Hepatic stellate cell (primary cell): Measurements from ENCODE around the gene FBH1.
"Not testable (repeated sequence)": the region's sequence is repeated elsewhere in the genome, so short reads cannot be mapped to it uniquely, and the experiment has no call there.

Experiments
- DNase-seq: peaks from one replicate; pipeline ENCODE4 v3.0.0; 2011; ENCODE audit warnings: low spot score

FBH1 gene

DNA sequence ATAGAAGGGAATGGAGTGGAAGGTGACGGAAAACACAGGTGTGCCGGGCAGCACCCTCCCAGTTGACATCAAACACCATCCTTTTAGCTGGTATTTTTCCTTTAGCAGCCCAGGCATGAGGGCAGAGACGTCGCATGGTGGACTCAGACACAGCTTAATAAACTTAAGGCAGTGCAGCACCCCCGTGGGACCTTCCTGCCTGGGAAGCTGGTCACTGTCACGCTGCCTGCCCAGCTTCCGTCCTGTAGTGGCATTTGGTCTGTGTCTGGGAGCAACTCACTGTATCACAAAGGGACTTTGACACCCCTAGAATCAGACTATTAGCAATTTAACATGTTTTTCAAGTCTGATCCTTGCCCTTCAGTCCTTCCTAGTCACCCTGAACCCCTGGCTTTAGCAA is 51.5 kb downstream of the FBH1 start:
- DNase-seq, result no peak

DNA sequence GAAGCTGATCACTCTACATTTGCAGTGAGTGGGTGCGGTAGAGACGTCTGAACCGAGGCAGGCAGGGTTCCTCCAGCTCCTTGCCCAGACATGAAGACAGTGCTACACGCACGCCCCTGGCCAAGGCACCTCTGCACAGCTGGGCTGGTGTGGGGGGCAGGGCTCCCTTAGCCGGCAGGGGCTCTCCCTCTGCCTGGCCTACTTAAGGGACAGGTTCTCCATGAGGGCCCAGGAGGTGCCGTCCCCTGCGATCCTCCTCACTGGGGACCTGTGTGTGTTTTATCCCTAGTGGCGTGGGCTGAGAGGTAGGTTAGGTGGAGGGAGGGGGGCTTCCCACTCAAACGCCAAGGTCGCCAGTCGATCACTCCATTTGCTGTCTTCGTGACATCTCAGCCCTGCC is 52.0 kb downstream of the FBH1 start:
- no peak for DNase-seq

DNA sequence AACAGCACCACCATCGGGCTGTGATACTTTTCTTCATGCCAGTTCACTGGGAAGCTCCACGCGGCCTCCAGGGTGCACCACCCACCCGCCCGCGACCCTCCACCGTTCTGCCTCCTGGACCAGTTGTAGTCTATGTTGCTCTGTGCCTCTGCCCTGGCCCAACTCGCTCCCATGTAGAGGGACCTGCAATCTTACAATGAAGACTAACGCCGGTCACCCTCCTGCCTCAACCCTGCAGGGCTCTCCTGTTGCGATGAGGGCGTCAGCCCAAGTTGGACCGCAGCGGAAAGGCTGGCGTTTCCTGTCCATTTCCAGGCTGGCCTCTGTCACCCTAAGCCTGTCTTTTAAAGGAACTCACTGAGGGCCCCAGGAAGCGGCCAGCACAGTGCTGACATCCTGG is 52.4 kb downstream of the FBH1 start:
- no peak for DNase-seq

DNA sequence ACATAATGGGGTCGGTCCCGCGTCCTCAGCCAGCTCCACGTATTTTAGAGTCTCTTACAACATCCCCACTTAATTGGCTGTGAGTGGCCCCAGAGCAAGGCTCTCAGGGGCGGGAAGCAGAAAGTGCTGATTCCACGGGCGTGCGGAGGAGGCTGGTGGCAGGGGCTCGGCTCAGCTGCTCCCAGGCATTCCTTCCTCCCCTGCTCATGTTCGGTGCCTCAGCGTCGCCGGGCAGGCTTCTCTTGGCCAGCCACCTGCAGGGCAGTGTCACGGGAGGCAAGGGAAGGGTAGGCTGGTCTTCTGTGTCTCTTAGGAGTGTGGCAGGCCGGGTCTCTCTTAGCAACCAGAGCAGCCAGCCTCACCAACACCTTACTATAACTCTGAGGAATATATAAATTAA is 53.5 kb downstream of the FBH1 start:
- DNase-seq, result peak; percentile 24

DNA sequence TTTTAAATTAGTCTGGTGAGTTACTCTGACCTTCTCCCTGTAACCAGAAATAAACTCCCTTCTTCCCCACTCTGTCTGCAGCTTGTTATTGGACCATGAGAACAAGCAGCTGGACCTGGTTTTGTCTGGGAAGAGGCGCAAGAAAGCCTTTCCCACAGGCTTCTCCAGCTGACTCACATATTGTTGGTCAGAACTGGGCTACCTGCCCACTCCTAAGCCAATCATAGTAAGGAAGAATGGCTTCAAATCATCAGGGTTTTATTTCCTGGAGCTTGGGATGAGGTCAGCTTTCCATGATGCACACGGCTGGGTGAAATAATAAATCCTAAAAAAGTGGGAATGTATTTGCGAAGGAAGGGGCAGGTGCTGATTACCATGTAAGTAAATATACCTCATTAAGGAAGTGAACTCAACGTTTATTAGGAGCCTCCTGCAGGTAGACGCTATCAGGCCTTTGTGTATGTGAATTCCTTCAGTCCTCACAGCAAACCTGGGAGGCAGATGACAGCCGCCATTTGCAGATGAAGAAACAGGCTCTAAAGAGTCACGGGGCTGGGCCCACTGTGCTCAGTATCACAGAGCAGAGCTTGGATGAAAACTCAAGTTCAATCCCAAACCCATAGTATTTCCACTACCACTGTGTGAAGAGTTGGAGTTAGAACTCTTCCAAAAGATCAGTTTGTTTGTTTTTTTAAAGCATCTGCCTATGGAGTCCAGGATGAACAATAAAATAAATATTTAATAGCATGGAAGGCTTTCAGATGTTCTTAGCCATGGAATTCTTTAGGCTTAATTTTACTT is 54.5 kb downstream of the FBH1 start:
- DNase-seq, result peak; percentile 95

DNA sequence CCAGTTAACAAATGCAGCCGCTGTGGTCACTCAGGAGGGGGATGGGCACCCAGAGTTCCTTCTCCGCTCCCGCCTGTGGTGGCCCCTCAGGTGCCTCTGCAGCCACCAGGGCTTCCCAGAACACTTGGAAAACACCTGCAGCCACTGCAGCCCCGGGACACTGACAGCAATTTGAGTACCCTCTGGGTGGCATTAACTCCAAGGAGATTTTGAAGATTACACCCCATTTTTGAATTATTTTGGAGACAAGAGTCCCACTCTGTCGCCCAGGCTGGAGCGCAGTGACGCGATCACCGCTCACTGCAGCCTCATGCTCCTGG is 55.1 kb downstream of the FBH1 start:
- DNase-seq, result no peak

DNA sequence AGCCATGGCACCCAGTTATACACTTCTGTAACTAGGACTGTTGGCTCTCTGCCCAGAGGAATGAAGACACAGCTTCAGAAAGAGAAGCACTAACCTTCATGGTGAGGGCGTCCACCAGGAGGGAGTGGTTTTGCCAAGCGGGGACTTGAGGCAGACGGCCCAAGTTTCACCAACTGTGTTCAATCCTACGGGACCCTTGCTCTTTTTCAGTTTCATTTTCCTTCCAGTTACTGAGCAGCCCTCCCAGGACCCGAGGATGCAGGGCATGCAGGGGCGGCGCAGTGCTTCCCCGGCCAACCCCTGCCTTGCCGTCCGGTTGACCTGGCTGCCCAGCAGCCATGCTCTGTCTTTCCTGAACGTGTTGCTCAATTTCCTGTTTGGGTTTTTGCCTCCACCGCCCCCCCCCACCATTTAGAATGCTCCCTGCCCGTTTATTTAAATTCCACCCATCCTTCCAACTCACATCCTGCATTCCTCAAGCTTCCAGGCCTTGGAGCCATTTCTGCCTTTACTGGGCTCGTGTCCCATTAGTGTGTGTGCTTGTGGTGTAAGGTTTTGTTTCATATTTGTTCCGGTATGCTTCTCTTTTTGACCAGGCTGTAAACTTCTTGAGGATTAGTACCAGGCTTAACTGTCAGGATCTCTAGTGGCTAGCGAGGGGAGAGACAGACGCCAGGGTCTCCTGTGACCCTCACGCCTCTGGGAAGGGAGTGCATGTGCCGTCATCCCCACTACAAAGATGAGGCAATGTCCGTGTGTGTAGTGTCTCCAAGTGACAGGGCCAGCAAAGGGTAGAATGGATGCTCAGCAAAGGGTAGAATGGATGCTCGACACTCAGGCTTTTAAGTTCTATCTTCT is 55.7 kb downstream of the FBH1 start:
- DNase-seq, result peak; percentile 87

DNA sequence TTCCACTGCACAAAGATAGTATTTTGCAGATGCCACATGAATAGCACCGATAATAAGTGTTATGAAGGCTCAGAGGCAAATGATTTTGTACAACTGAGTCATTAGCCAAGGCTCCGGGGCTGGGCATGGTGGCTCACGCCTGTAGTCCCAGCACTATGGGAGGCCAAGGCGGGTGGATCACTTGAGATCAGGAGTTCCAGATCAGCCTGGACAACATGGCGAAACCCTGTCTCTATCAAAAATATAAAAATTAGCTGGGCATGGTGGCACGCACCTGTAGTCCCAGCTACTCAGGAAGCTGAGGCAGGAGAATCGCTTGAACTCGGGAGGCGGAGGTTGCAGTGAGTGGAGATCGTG is 56.4 kb downstream of the FBH1 start:
- not testable (repeated sequence) for DNase-seq

DNA sequence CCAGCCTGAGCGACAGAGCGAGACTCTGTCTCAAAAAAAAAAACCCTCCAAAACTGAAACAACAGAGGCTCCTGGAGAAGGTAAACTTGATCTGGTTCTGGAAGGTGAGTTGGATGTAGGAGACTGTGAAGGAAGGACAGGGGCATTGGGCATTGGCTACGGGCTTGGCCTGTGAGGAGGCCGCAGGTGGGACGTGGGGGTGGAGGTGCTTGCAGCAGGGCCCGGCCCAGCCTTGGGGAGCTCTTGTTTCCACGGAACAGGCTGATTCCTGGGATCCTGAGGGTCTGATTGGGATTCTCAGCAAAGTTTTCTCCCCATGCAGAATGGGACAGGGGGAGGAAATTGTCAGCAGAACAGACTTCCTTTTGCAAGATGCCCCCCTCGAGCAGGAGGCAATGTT is 56.7 kb downstream of the FBH1 start:
- DNase-seq, result no peak

DNA sequence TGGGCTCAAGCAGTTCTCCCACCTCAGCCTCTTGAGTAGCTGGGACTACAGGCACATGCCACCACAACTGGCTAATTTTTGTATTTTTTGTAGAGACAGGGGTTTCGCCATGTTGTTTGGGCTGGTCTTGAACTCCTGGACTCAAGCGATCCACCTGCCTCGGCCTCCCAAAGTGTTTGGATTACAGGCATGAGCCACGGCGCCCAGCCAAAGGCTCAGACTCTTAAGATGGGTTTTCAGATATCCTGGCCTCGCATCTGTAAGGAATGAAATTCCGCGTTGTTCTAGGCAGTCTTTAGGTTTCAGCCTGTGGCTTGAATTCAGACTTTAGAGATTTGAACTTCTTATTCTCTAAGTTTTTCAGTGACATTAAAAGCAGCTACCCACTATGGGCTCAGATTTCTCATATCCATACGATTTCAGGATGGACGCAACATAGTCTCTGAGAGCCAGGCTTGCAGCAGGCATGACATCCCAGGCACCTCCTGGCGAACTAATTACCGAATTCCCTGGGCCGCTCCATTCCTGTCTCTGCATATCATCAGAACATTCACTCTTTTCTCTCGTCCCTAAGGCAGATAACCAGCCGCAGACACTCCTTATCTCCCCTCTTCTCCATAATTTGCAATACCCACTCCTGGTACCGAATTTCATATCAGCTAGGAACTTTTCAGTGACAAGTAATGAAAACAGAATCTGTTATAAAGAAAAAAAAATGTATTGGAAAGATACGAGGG is 57.6 kb downstream of the FBH1 start:
- DNase-seq, result no peak

DNA sequence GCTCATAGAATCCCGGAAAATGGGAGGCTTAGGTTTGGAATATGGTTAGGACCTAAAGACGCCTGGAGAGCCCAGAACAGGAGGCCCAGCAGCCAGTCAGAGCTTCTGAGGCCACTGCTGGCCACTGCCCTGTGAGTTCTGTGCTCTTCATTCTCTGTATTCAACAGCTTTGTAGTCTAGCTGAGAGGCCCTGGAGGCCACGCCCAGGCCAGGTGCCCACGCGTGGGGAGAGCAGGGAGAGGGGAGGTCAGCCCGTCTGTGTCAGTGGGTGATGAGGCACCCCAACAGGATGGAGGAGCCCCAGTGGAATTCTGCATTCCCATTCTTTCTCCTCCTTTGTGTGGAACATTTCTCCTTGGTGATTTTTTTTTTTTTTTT is 58.2 kb downstream of the FBH1 start:
- DNase-seq, result no peak

DNA sequence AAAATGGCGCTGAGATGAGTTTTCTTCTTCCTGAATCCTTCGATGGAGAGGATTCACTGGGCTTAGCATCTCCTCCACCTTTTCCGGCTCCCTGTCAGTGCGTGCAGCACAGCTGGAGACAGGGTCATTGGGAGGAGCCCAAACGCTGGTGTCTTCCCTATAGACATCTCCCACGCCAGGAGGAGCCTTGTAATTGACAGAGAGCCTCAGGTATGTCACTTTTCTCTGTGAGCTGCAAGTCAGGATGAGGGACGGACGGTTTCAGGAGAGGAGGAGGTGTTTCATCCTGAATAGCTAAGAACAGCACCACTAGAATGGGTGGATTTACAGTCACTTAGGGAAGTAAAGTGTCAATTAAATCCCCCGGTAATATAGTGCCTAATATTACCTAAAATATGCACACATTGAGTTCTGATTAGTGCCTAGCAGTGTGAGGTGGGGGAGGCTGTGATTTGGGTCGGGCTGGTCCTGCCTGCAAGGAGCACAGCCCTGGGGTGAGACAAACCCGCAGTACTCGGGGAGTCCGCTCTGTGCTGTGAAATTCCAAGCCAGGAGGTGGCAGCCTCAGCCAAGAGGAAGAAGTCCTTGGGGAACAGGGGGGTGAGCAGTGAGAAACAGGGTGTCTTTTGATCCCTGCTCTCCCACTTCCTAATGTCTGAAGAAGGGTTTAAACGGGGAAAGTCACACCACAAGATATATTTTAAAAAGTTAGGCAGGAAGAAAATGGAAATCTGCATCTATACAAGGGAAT is 59.1 kb downstream of the FBH1 start:
- peak; percentile 81 for DNase-seq

DNA sequence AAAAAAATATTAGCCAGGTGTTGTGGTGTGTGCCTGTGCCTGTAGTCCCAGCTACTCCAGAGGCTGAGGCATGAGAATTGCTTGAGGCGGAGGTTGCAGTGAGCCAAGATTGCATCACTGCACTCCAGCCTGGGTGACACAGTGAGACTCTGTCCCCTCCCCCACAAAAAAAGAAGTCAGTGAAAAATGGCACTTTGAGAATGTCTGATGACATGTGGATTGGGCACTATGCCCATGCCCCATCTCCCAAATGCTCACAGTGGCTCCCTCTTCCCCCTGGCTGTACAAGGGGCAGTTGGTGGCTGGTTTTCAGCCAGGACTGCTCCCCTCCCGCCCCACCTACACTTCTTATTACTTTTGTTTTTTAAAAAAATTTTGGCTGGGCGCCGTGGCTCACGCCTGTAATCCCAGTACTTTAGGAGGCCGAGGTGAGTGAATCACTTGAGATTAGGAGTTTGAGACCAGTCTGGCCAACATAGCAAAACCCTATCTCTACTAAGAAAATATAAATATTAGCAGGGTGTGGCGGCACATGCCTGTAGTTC is 61.2 kb downstream of the FBH1 start:
- DNase-seq, result no peak

DNA sequence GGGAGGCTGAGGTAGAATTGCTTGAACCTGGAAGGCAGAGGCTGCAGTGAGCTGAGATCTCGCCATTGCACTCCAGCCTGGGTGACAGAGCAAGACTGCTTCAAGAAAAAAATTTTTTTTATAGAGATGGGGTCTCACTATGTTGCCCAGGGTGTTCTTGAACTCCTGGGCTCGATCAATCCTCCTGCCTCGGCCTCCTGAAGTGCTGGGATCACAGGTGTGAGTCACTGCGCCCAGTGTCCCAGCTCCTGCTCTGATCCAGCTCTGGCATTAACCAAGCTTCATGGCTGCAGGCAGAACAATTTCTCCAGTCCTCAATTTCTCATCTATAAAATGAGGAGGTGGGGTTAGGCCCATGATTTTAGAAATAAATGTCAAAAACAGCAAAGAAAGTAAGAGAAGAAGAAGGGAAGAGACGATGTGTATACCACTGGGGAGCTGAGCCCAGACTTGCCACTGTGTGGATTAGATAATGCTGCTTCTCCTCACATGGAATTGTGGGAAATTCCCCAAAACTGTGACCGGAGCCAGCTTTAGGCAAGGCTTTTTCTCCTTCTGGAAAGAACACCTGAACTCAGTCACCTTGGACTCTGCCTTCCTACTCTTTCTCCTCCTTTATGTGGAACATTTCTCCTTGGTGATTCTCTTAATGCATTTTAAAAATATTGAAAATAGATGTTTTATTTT is 61.8 kb downstream of the FBH1 start:
- no peak for DNase-seq

DNA sequence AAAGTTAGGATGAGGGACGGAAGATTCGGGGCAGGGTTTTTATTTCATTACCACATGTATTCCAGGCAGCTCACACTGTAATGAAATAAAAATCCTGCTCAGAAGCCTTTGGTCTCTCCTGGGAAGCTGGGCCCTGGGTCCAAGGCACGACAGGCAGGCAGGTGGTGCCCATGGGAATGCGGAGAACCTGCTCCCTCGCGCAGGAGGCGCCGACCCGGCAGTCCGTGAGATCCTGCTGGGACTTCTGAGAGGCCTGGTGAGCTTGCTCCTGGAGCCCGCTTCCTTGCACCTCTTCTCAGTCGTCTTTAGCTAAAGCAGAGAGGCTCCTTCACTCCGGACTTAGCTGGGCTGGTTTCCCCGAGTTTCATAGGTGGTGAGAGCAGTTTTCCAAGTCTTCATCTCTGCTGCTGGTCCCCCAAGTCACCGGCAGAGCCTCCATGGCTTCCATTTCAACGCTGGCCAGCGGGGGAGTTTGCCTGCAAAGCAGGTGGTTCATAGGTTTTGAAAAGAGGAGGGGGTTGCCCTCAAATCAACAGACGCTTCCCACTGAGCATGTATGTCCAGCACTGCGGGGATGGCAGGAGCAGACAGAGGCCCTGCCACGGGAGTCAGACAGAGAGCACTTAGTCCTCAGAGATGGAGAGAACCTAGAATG is 62.8 kb downstream of the FBH1 start:
- DNase-seq, result no peak

DNA sequence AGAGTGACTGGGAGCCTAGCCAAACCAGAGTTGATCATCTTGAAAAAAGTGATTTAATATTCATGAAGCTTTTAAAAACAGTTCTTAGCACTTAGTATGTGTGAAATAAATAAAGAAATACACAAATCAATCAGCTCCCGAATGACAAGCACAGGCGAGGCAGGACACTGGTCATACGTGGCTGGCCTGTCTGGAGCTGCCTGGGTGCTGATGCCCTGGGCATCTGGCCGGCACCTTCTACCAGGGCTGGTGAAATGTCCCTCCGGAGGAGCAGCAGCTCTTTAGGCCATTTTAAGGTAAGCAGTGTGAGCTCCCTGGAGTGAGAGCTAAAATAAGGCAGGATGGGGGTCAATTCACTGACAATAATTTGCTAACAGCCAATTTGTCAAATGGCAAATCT is 63.6 kb downstream of the FBH1 start:
- DNase-seq, result no peak

DNA sequence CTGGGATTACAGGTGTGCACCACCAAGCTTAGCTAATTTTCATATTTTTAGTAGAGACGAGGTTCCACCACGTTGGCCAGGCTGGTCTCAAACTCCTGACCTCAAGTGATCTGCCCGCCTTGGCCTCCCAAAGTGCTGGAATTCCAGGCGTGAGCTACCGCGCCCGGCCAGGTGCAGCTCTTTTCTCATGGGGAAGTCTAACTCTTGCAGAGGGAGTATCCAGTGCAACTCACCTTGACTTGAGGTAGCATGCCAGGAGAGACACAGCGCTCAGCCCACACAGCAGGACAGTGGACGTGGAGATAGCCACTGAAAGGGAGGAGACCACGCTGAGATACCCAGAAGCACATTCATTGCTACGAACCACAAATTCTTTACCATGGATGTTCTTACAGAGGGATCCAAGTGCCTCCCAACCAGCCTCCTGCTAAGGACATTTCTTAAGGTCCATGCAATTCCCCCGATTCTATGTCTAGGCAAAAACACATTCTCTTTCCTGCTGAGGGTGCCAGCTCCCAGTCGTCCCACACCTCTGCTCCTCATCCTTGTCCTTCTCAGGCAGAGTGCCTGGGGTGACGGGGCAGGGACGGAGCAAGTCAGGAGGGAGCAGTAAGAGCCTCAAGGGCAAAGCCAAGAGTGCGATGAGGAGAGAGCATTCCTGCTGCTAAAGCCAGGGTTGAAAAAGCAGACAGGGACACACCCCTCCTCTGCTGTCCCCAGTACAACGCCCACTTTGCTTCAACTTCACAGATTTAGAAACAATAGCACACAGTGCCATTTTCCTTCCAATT is 66.3 kb downstream of the FBH1 start:
- no peak for DNase-seq

DNA sequence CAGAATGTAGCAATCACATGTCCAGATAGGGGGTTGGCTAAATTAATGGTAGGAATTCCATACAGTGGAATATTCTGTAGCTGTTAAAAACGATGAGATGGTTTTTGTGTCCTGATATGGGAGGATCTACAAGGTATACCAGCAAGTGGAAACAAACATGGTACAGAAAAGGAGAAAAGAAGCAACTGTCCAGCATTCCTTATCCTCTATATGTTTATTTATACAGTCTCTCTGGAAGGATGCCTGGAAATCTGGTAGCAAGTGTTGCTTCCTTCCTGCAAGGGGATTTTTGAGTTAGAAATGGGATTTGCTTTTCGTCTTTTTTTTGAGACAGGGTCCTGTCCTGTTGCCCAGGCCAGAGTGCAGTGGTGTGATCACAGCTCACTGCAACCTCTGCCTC is 68.0 kb downstream of the FBH1 start:
- peak; percentile 70 for DNase-seq

DNA sequence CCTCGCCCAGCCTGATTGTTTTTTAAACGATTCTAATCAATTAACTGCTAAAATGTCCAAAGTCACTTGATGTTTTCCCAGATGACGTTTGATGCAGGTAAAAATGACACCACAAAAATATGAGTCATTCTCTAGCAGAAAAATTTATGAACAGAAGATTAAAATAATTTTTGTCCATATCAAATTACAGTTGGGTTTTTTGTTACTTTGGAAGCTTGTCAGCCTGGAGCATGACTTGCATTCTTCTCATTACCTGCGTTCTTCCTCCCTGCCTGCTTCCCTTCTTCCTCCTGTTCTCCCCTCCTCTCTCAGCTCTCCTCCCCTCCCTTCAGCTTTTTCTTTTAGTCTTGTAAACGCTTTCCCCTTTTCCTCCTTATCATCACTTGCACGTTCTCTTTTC is 68.6 kb downstream of the FBH1 start:
- no peak for DNase-seq

DNA sequence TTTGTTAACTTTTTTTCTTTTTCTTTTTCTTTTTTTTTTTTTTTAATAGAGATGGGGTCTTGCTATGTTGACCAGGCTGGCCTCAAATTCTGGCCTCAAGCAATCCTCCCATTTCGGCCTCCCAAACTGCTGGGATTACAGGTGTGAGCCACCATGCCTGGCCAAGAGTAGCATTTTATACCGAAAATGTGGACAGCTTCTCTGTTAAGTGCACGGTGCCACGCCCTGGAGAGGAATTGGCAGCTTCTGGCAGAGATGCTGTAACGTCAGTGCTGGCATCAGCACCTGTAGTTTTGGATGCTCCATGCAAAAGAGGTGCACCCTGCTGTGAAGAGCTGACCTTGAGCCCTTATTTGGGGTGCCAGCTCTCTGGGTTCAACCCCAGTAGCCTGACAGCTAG is 69.1 kb downstream of the FBH1 start:
- no peak for DNase-seq
